ENCODE results near the gene SYNE4. TPM values are rescaled to one million over a fixed set of nuclear protein-coding genes. Genes with fewer than 3 reads are reported as not detected.
A peak's percentile ranks its signal among the peaks of the same experiment; 100 is the strongest.

The SYNE4 gene
- total and polyA plus RNA-seq, 9 of the 15 experiments (the other 6 are each of a cell fraction or from before 2014, with no cell fraction given): 0.03 to 0.65 (median 0.29) TPM

GRCh38 chr19:36014012-36014924 is 5.7 kb upstream of the SYNE4 start, which contains the start of gene ALKBH6 (continued):
- TF ChIP-seq ZNF407 (IDR thresholded peaks at IDR 0.05; ENCODE audit: low read depth): no peak
- TF ChIP-seq ZFX (CRISPR knock-in tag; IDR thresholded peaks at IDR 0.05): 0 out of 2 replicates have a peak, but pooled peaks have one; percentile 38
- TF ChIP-seq MXD1 (CRISPR knock-in tag; IDR thresholded peaks at IDR 0.05; ENCODE audit: borderline replicate concordance, poor library complexity, severe bottlenecking): no peak
- peak in 1 of 2 experiments; percentile 88; a peak in 2 of 4 replicates for TF ChIP-seq MLLT1 (IDR thresholded peaks at IDR 0.05)
- no peak for TF ChIP-seq ARID2 (IDR thresholded peaks at IDR 0.05)
- TF ChIP-seq RBBP5 (IDR thresholded peaks at IDR 0.05; ENCODE audit: borderline replicate concordance, insufficient read depth, low read length, poor library complexity, severe bottlenecking): no peak
- TF ChIP-seq MLX (CRISPR knock-in tag; conservative IDR thresholded peaks at IDR 0.05): no peak
- TF ChIP-seq FOXJ2 (tag; IDR thresholded peaks at IDR 0.05): no peak
- TF ChIP-seq TAF1 (IDR thresholded peaks at IDR 0.05; ENCODE audit: control insufficient read depth, extremely low read depth, insufficient read depth, low read length, severe bottlenecking): peak; percentile 69

Measured in K562 (cell line).